ENCODE data around the gene ZBTB20.
"Not testable (repeated sequence)": the region's sequence is repeated elsewhere in the genome, so short reads cannot be mapped to it uniquely, and the experiment has no call there.

ZBTB20 gene

DNA sequence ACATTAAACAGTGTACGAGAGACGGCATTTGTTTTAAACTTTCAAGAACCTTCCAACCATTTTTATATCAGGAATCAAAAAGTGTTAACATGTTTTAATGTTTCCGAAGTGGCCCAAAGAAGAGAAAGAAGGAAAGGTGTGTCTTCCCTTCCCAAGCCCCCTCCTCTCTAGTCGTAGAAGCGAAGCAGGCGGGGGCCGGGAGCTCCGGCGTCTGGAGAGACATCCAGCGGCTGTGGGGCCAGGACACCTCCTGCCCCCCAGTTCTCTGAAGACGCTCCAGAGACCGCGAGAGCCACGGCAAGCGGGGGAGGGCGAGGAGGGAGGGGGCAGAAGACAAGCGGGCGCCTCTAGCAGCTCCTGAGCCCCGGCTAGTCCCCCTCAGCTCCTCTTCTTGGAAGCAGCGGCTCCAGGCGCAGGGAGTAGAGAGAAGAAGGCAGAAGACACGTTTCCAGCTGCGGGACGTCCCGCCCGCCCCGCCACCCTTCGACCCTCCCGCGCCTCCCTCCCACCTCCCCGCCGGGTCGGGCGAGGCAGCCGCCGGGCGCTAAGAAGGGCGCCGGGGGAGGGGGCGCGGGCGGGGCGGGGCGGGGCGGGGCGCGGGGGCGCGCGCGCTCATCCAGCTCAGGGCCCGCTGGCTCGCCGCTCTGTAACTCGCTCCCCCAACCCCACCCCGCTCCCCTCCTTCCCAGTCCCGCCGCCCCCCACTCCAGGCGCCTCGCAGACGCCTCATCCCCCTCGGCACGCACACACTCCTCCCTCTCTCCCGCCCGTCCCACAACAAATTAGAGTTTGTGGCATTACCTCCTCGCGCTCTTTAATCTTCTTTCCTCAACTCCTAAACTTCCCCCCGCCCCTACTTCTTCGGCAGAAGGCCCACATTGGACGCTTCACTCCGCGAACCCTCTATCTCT is at the start of gene ZBTB20:
ZBTB20 (minus strand) TSS at position 871 of the 911 bp plus-strand sequence.
- peak; percentile 29 for DNase-seq

DNA sequence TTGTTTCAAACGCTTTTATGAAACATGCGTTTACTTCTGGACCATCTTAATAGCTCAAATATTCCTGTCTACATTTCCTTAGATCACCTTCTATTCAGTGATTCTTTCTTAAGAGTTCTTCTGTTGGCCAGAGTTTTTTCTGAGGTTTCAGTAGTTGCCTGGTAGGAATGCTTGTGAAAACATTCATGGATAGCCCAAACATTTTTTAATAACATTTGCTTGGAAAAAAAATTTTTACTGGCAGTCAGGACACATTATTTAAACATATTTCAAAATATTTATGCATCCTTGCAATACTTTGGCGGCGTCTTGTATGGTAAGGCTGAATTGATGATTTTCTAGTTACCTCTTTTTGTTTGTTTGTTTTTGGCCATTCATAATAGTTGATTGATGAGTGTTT is 47.4 kb upstream of the ZBTB20 start:
- no peak for DNase-seq

DNA sequence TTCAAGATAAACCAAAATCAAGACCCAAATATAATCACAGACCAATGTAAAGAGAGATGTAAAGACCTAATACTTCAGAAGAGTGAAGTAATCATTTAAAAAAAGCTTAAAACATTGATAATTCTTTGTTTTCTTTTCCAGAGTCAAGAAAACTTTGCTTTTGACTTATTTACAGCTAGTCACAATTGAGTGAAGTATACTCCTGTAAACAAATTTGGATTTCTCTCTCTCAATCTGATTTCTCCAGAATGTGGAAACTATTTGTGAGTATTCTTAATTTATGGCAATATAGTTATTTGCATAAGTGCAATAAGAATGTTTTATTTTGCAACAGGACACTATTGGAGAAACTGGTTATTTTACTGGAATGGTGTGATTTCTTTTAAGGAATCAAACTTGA is 43.7 kb upstream of the ZBTB20 start:
- DNase-seq, result no peak

DNA sequence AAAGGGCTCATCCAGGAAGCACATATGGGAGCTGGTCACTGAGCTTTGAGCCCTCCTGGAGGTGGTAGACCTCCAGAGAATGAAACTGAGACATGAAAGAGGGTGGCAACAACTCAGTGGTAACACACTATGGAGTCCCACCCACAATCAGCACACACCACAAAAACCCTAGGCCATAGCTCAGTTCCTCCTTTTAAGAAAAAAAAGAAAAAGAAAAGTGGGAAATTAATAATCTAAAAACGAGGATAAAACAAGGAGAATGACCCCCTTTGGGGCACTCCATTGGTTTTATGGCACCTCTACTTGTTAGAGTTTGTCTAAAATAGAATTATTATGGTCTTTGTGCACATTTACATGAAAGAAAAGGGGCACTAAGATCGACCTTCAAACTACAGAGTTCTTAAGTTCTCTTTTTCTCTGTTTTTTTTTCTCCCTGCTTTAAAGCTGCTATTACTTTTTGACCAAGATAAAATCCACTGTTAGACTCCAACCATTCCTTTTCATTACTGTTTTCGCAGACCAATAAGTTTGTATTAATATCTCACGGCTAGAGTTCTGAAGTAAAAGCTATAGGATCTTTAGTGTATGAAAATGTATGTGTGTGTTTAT is 40.2 kb upstream of the ZBTB20 start:
- DNase-seq, result no peak

DNA sequence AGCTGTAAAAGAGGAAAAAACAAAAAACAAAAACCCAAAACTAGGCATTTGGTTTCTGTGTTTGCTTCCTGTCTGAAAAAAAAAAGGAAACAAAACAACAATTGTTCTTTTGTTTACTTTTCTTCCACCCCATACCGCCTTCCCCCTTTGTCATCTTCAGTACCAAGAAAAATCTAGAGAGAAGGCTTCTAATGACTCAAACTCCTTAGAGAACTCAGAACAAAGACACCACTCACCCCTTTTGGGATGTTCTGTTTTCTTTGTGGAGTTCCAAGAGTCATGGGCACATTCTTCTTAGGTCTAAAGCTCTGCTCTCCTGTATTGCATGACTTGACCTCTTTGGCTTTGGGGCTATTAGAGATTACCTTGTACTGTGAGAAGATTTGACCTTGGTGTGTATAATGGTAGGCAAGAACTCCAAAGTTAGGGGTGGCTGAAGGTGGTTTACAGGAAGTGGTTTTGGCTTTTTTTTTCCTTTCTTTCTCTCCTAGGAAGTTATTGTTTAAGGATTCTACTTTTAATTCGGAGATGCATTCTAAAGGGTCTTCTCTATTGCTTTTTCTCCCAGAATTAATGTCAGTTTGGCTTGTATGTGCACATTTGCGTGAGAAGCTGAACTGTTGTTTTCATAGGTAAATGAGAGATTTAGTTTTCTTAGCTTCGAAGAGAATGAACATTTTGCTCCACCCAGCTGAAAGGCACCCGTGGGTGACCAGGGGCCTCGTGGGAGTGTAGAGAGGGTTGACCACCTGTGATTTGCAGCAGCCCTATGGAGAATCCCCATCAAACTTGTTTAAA is 39.5 kb upstream of the ZBTB20 start:
- no peak for DNase-seq

DNA sequence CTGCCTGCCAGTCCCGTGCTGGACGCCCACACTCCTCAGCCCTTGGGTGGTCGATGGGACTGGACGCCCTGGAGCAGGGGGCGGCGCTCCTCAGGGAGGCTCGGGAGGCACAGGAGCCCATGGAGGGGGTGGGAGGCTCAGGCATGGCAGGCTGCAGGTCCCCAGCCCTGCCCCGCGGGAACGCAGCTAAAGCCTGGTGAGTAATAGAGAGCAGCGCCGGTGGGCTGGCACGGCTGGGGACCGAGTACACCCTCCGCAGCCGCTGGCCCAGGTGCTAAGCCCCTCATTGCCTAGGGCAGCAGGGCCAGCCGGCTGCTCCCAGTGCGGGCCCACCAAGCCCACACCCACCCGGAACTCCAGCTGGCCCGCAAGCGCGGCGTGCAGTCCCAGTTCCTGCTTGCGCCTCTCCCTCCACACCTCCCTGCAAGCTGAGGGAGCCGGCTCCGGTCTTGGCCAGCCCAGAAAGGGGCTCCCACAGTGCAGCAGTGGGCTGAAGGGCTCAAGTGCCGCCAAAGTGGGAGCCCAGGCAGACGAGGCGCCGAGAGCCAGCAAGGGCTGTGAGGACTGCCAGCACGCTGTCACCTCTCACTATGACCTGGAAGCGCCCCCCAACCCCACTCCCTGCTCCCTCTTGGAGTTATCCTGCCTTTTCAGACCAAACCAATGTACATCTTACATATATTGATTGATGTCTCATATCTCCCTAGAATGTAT is 37.9 kb upstream of the ZBTB20 start:
- DNase-seq, result not testable (repeated sequence)

DNA sequence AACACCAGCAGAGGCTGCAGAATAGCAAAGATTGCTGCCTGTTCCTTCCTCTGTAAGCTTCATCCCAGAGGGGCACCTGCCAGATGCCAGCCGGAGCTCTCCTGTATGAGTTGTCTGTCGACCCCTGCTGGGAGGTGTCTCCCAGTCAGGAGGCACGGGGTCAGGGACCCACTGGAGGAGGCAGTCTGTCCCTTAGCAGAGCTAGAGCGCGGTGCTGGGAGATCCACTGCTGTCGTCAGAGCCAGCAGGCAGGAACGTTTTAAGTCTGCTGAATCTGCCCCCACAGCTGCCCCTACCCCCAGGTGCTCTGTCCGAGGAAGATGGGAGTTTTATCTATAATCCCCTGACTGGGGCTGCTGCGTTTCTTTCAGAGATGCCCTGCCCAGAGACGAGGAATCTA is 31.8 kb upstream of the ZBTB20 start:
- DNase-seq, result not testable (repeated sequence)

DNA sequence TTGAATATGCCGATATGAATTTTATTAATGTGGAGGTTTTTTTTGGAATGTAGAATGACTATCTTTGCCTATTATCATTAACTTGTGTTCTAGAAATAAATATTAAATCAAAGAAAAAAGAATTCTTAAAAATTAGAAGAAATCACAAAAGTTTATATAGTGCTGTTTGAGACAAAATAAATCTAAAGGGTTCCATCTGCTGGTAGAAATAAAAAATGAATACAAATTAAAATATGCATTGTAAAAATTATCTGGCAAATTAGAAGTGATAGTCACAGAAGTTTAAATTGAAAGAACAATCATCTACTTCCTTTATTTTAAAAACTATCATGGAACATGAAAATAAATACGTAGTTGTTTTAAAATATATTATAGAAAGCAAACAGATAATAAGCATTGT is 22.7 kb upstream of the ZBTB20 start:
- no peak for DNase-seq

DNA sequence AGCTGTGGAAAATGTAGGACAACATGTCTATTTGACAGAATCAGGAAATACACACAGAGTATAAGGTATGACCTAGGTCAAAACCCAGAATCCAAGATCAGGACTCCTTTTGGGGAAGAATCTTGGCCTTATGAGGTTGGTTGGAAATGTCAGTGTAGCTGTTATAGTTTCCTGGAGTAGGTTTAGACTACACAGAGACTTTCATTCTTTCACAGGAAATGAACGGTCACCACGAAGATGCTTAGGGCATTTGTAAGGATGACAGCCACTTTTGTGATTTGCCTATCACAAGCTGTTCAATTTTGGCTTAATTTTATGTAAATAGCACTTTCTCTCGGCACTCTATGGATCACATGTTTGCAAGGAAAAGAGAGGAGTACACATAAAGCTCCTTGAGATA is 18.6 kb upstream of the ZBTB20 start:
- no peak for DNase-seq

DNA sequence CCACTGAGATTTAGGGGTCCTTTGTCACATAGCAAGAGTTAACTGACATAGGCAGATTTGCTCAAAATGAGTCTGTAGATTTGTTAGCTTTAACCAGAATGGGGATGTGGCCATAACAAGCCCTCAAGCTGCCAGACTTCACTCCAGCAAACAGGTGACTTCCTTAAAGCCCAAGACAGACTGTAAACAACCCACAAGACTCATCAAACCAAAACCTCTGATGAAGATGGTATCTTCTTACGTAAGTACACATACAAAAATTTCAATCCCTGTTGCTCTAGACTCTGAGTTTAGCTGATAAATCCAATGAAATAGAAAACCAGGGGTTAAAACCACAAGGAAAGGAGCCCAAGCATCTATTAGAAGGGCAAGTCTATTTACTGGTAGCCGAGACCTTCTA is 18.2 kb upstream of the ZBTB20 start:
- no peak for DNase-seq

DNA sequence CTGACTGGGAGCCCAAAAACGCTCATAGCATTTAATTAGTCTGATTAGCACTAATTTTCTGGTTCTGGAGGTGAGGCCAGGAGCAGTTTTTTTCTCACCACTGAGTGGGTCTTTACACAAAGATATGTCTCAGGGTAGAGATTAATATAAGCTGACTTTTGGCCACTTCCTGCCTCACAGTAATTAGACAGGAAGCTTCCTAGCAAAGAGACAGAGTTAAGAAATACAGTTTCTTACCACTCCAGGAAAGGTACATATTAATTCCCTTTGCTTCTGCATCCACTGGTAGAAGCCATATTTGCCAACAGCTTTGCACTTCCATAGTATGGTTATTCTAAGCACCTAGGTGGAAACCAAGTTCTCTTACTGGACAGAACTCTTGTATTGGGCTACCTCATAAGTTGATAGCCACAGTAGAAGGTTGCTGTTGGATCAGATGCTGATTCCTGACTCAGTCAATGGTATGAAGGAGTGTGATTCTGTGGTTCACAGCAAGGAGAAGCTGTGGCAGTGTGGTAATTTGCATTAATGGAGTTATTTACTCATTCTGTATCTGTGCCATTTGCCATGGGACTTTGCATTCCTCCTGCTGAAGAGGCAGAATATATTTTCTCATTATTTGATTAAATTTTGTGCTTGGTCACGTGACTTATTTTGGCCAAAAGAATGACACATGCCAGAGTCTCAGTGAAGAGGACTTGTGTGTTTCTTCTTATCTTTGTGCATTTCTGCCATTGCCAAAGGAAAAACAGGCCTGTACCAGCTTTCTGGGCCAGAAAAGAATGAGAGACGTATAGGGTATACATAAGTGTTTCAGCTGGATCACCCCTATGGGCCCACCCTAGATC is 17.5 kb upstream of the ZBTB20 start:
- no peak for DNase-seq

DNA sequence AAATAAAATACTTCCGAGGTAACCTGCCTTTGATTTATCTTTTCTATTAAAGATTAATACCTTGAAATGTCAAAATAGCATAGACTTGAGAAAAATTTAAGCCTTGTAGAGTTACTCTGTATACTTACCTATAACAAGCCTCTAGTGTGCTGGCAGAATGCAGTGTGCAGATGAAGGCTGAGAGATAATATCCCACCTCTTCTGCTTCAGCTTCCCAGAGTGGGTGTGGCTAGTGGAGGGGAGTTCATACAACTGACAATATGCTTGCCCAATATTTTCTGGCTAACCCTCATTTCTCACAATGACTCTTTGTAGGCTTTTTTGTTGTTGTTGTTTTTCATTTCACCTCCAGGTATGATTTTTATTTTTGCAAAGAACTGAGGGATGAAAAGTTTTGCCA is 15.7 kb upstream of the ZBTB20 start:
- DNase-seq, result no peak

DNA sequence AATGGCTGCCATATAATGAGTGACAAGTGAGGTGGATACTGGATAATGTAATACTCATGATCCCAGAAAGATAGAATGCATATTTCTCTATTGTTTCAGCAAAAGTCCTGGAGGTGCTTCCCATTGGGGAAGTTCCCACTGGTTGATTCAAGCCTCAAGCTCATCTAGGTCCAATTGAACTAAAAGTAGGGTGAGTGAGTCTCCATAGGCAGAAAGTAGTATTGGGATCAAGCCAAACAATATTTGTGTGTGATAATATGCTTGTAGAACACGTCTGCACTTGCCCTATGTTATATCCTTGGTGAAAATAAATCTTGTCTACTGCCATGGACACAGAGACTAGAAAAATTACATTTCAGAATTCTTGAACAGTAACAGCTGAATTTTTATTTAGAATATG is 14.8 kb upstream of the ZBTB20 start:
- no peak for DNase-seq

DNA sequence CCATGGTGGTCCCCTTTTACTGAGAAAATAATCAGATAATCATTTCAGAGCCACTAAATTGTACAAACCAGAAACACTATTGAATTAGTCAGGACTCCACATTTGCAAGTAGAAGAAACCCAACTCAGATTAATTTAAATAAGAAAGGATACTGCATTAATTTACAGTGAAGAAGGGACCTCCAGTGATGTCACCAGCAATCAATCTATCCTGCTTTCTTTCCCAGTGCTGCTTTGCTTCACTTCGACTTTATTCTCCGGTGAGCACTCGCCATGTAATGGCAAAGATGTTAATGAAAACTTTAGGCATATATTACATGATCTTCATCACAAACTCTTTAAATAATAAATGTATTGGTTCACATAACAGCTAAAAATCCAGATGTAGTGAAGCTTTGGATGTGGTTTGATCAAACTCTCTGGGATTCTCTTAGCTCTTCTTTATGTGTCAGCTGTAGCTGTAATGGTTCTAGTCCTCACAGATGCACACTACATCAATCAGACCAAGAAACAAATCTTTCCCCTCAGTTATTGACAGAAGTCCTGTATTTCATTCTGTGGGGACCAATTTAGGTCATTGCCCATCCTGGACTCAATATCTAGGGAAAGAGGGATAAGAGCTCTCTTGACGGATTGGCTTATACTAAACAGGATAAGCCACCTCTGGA is 14.2 kb upstream of the ZBTB20 start:
- no peak for DNase-seq

DNA sequence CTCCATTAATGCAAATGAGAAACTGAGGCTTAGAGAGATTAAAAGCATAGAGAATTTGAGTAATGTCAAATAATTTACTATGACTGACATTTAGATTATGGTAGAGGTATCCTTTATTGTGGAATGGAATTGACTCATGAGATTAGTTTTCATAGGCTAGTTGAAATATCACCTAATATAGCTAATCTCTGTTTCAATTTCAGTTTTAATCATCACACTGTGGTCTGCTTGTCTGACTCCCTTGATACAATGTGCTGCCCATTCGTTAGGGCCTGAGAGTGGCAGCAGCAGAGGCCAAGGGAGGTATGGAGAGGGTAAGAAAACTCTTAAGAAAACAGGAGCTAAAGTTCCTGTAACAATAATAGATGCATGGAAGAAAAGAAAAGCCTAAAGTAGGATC is 13.2 kb upstream of the ZBTB20 start:
- no peak for DNase-seq

DNA sequence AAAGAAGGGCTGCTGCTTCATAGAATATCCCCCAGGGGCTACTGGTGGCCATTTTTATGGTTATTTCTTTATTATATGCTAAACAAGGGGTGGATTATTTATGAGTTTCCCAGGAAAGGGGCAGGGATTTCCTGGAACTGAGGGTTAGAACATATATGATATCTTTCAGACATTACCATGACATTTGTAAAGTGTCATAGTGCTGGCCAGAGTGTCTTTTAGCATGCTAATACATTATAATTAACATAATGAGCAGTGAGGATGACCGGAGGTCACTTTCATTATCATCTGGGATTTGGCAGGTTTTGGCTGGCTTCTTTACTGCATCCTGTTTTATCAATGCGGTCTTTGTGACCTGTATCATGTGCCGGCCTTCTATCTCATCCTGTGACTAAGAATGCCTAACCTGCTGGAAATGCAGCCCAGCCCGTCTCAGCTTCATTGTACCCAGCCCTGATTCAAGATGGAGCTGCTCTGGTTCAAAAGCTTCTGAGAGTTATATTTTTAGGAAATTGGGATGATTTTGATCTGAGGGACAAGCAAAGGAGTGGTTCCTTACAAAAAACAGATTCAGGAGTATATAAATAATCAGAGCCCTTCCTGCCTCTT is 9.1 kb upstream of the ZBTB20 start:
- DNase-seq, result no peak

DNA sequence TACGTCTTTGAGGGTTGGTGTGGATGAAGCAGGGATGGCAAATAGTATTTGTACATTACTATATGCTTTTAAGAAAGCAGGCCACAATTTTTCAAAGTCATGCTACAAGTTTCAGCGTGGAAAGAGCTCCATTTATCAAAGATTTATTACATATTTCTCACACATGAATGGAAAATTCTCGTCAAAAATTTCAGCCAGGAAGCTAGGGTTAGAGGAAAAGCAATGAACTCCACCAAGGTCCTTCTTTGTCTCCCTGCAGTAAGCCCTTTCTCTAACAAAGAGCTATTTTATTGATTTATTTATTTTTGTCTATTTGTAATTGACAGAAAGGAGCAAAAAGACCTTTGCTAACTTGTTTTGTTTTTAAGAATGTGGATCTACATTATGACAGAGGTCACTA is 7.5 kb upstream of the ZBTB20 start:
- no peak for DNase-seq

DNA sequence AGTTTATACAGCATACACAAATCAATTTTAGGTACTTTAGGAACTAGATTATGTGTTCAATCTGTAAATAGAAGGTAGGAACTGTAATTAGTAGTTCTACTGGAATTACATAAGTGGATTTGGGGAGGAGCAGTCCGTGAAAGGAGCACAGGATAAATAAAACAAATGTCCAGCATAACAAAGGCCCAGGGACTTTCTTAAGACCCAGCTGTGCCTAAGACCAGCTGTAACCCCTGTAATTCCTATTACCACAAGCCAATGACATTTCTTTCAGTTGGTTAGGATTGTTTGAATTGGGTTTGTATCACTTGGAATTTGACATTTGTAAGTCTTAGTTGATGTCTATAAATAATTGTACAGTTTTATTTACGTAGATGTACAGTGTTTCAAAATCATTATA is 4.8 kb upstream of the ZBTB20 start:
- DNase-seq, result no peak

DNA sequence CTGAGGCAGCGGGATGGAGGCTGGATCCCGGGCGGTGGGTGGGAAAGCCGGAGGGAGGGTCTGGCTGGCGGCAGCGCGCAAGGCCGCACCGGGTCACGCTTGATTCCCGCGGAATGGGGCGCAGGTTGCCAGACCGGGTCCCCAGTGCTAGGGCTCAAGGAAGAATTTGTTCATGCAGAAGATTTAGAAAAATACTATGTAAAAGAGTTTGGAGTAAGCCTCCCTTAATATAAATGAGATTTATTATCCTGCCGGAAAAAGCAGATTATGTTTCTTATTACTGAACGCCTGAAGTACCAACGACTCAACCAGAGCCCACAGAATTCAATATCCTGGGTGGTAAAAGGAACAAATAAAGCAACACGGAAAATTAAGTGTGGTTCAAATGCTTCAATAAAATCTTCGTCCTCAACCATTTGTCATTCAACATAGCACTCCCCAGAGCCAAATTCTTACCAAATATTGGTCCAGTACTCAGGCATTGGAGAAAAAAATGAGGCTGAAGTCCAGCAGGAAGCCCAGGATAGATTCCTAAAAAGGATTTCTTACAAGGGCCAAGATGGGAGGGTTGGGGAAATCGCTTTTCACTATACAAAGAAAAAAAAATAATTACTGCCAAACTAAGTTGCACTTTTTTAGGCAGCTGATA is 1.2 kb upstream of the ZBTB20 start:
- no peak for DNase-seq

DNA sequence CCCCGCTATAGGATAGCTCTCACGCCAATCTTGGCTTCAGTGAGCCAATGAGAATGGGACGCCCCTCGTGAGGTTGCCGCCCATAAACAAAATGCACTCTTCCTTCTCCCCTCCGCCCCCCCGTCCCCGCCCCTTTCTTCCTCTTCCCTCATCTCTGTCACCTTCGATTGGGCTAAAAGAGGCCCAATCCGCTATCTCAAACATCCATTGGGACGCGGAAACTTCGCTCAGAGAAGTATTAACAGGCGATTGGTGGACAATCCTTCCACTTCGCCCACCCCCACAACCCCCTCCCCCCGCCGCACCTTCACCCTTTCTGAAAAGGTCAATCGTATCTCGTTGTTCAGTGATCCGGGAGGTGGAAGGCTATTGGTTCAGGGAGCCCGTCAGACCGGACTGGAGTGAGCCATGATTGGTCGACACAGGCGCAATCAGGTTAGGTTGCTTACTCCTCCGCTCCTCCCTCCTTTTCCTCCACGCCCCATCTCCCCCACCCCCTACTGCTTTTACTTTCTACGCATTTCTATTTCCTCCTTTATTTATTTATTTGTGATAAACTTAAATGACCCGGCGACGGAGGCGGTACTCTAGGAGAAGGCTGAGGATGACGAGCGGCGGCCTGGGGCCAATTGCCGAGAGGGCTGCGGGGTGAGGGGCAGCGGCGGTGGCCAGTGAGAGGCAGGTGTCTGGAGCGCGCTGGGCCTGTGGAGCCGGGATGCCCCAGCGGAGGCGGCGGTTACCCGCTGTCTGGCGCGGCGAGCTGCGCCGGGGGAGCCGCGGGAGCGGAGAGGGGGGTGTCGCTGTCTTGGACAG is 447 bp upstream of the ZBTB20 start:
- peak; percentile 100 for DNase-seq

All from SHP77 treated with DMSO at 0.1 percent for 48 hours (cell line).